RWPE2 (cell line): Measurements from ENCODE around the gene TXNDC11.

Experiments used
- ATAC-seq: fragments of 200-7000 bp; cut with Tn5 transposase; 3 replicates; pipeline ENCODE4 v1.9.1; 2021; ENCODE audit warnings: low read depth
- DNase-seq: peaks from one replicate; pipeline ENCODE4 v3.0.0-alpha.2; 2020; ENCODE audit warnings: low spot score
- H3K27ac ChIP-seq: fragments of 450-650 bp; 2 replicates; pipeline ENCODE4 v1.5.1; 2017; ENCODE audit warnings: mild to moderate bottlenecking; ENCODE audit not compliant: poor library complexity, severe bottlenecking
- H3K27me3 ChIP-seq: fragments of 250-450 bp; sonication (Bioruptor Pico); 2 replicates; pipeline ENCODE4 v1.5.1; 2021; ENCODE audit warnings: mild to moderate bottlenecking, moderate library complexity; ENCODE audit not compliant: insufficient read depth, poor library complexity, severe bottlenecking
- H3K36me3 ChIP-seq: fragments of 250-450 bp; sonication (Bioruptor Pico); 2 replicates; pipeline ENCODE4 v1.5.1; 2020; ENCODE audit warnings: low read depth, mild to moderate bottlenecking, moderate library complexity
- H3K4me1 ChIP-seq: fragments of 250-450 bp; sonication (Bioruptor Pico); 2 replicates; pipeline ENCODE4 v1.5.1; 2021; ENCODE audit warnings: mild to moderate bottlenecking, moderate library complexity; ENCODE audit not compliant: insufficient read depth, poor library complexity, severe bottlenecking
- H3K4me3 ChIP-seq: fragments of 250-450 bp; sonication (Bioruptor Pico); 2 replicates; pipeline ENCODE4 v1.5.1; 2021; ENCODE audit warnings: mild to moderate bottlenecking, moderate library complexity; ENCODE audit not compliant: severe bottlenecking
- H3K9me3 ChIP-seq: fragments of 250-450 bp; sonication (Bioruptor Pico); 2 replicates; pipeline ENCODE4 v1.5.1; 2021; ENCODE audit warnings: mild to moderate bottlenecking, moderate library complexity; ENCODE audit not compliant: severe bottlenecking
- CTCF ChIP-seq: fragments of 450-650 bp; IDR thresholded peaks from one replicate; pipeline ENCODE4 v1.5.1; 2017; ENCODE audit warnings: mild to moderate bottlenecking, moderate library complexity; ENCODE audit not compliant: poor library complexity, severe bottlenecking

The TXNDC11 gene

GRCh38 chr16:11673091-11674000 is 69.3 kb downstream of the TXNDC11 start:
- H3K27me3 ChIP-seq: no peaks in the 10 kb centered on the region
- no peaks in the 10 kb centered on the region for H3K9me3 ChIP-seq
- H3K4me1 ChIP-seq: peaks cover 48% of the 10 kb centered on the region
- H3K27ac ChIP-seq: peak overlapping the region; percentile 70
- H3K36me3 ChIP-seq: peaks cover 27% of the 10 kb centered on the region
- no peak for ATAC-seq
- no peak overlapping the region for H3K4me3 ChIP-seq
- TF ChIP-seq CTCF: no peak
- DNase-seq: no peak

- TF ChIP-seq CTCF: no peak
- no peaks in the 10 kb centered on the region for H3K9me3 ChIP-seq
- ATAC-seq (no peak), DNase-seq (no peak)
- peak overlapping the region; percentile 70 for H3K27ac ChIP-seq
- no peaks in the 10 kb centered on the region for H3K27me3 ChIP-seq
- H3K36me3 ChIP-seq: peaks cover 18% of the 10 kb centered on the region
- peaks cover 42% of the 10 kb centered on the region for H3K4me1 ChIP-seq
- no peak overlapping the region for H3K4me3 ChIP-seq
These were observed 70.2 kb downstream of the TXNDC11 start for GRCh38 chr16:11672206-11673090.

GRCh38 chr16:11671676-11672075 is 71.0 kb downstream of the TXNDC11 start:
- Histone ChIP-seq H3K9me3 (no peaks in the 10 kb centered on the region), H3K27ac (no peak overlapping the region), H3K4me1 (peaks cover 35% of the 10 kb centered on the region), H3K36me3 (peaks cover 10% of the 10 kb centered on the region), H3K27me3 (no peaks in the 10 kb centered on the region), H3K4me3 (no peak overlapping the region)
- TF ChIP-seq CTCF: no peak
- ATAC-seq (no peak), DNase-seq (no peak)

DNA sequence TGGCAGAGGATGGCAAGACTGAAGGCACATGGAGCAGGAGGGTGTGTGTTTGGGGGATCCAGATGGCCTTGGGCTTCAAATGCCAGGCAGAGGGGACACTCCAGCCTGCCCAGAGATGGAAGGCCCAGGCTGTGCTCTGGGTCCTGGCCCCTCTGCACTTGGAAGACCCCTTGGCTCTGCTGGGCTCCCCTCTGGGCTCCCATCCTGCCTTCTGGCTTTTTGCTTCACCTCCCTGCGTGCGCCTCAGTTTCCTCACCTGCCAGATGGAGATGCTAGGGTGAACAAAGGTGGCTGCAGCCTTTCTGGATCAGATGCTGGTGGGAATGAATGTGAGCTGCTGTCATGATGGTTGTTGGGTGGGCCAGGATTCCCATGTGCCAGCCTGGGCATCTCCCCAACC is 71.4 kb downstream of the TXNDC11 start:
- Histone ChIP-seq H3K36me3 (peaks cover 6% of the 10 kb centered on the region), H3K9me3 (no peaks in the 10 kb centered on the region), H3K4me1 (peaks cover 31% of the 10 kb centered on the region), H3K4me3 (no peak overlapping the region), H3K27me3 (no peaks in the 10 kb centered on the region), H3K27ac (no peak overlapping the region)
- DNase-seq: no peak
- TF ChIP-seq CTCF: no peak
- no peak for ATAC-seq
